ENCODE measurements around the gene RHBDL3. TPM values are rescaled to one million over a fixed set of nuclear protein-coding genes. Genes with fewer than 3 reads are reported as not detected.

RHBDL3 gene
- total RNA-seq, 1 experiment from 2014 or later = not detected

- no peak overlapping the region for H2AFZ ChIP-seq (ENCODE audit: low read length)
- H3K36me3 ChIP-seq (ENCODE audit: low read depth, low read length) = peaks cover 70% of the 10 kb centered on the region
- no peaks in the 10 kb centered on the region for H3K9me2 ChIP-seq (replicated peaks; ENCODE audit: low read length)
- H3K9me3 ChIP-seq (ENCODE audit: low read length) = no peaks in the 10 kb centered on the region
- TF ChIP-seq EZH2phosphoT487 (IDR thresholded peaks at IDR 0.05; ENCODE audit: borderline replicate concordance, low read length) = no peak
- no peak for TF ChIP-seq CTCF (conservative IDR thresholded peaks at IDR 0.05; ENCODE audit: low read depth, low read length)
- TF ChIP-seq EZH2 (IDR thresholded peaks at IDR 0.05; ENCODE audit: low read length, unreplicated experiment) = no peak
- POLR2A ChIA-PET (ENCODE audit: unreplicated experiment) = no interaction called here
- H3K9ac ChIP-seq (ENCODE audit: low read length) = no peak overlapping the region
- CTCF ChIA-PET = no interaction called here
- H3K27me3 ChIP-seq (ENCODE audit: low read length) = no peaks in the 10 kb centered on the region
- ATAC-seq = no peak
- BruUV-seq (replicated peaks) = no TSS peak
- H3K4me2 ChIP-seq (ENCODE audit: low read length) = no peak overlapping the region
- peaks cover 63% of the 10 kb centered on the region for H4K20me1 ChIP-seq (ENCODE audit: low read length)
- DNase-seq = no peak
- no peaks in the 10 kb centered on the region for H3F3A ChIP-seq (ENCODE audit: low read length, unreplicated experiment)
- peaks cover 12% of the 10 kb centered on the region; the same call in 1 of the 2 replicates for H3K4me1 ChIP-seq (ENCODE audit: insufficient read depth, low read length)
- intact Hi-C loops (cut with micrococcal nuclease) = no loop called here
- peaks cover 91% of the 10 kb centered on the region for H3K79me2 ChIP-seq (ENCODE audit: low read length)
- H3K27ac ChIP-seq (ENCODE audit: low read length) = no peak overlapping the region
- no peak overlapping the region for H3K4me3 ChIP-seq (ENCODE audit: low read length)
These were observed 90.7 kb downstream of the RHBDL3 start for GRCh38 chr17:32356378-32356743.

- Histone ChIP-seq H3K27me3 (ENCODE audit: low read length) (no peaks in the 10 kb centered on the region), H2AFZ (ENCODE audit: low read length) (no peak overlapping the region), H3K79me2 (ENCODE audit: low read length) (peaks cover 90% of the 10 kb centered on the region), H3K9me3 (ENCODE audit: low read length) (no peaks in the 10 kb centered on the region), H4K20me1 (ENCODE audit: low read length) (peaks cover 63% of the 10 kb centered on the region), H3K4me2 (ENCODE audit: low read length) (no peak overlapping the region), H3K9ac (ENCODE audit: low read length) (no peak overlapping the region), H3K4me1 (ENCODE audit: insufficient read depth, low read length) (peaks cover 12% of the 10 kb centered on the region; the same call in 1 of the 2 replicates), H3F3A (ENCODE audit: low read length, unreplicated experiment) (no peaks in the 10 kb centered on the region), H3K4me3 (ENCODE audit: low read length) (no peak overlapping the region), H3K9me2 (replicated peaks; ENCODE audit: low read length) (no peaks in the 10 kb centered on the region), H3K27ac (ENCODE audit: low read length) (no peak overlapping the region), H3K36me3 (ENCODE audit: low read depth, low read length) (peaks cover 70% of the 10 kb centered on the region)
- no peak for DNase-seq
- ATAC-seq = no peak
- ChIA-PET CTCF (no interaction called here), POLR2A (ENCODE audit: unreplicated experiment) (no interaction called here)
- TF ChIP-seq CTCF (conservative IDR thresholded peaks at IDR 0.05; ENCODE audit: low read depth, low read length) (no peak), EZH2phosphoT487 (IDR thresholded peaks at IDR 0.05; ENCODE audit: borderline replicate concordance, low read length) (no peak)
- no TSS peak for BruUV-seq (replicated peaks)
- intact Hi-C loops (cut with micrococcal nuclease) = no loop called here
These were observed 91.1 kb downstream of the RHBDL3 start for GRCh38 chr17:32356750-32357149.

- Histone ChIP-seq H3K9ac (ENCODE audit: low read length) (no peak overlapping the region), H2AFZ (ENCODE audit: low read length) (no peak overlapping the region), H3K9me2 (replicated peaks; ENCODE audit: low read length) (no peaks in the 10 kb centered on the region), H3K27ac (ENCODE audit: low read length) (no peak overlapping the region), H3K27me3 (ENCODE audit: low read length) (no peaks in the 10 kb centered on the region), H3K36me3 (ENCODE audit: low read depth, low read length) (peaks cover 71% of the 10 kb centered on the region), H3K79me2 (ENCODE audit: low read length) (peaks cover 88% of the 10 kb centered on the region), H3F3A (ENCODE audit: low read length, unreplicated experiment) (no peaks in the 10 kb centered on the region), H3K4me1 (ENCODE audit: insufficient read depth, low read length) (peaks cover 9% of the 10 kb centered on the region; the same call in 1 of the 2 replicates), H3K4me2 (ENCODE audit: low read length) (no peak overlapping the region), H3K4me3 (ENCODE audit: low read length) (no peak overlapping the region), H4K20me1 (ENCODE audit: low read length) (peaks cover 60% of the 10 kb centered on the region), H3K9me3 (ENCODE audit: low read length) (no peaks in the 10 kb centered on the region)
- ATAC-seq (no peak), DNase-seq (no peak)
- no TSS peak for BruUV-seq (replicated peaks)
- ChIA-PET CTCF (no interaction called here), POLR2A (ENCODE audit: unreplicated experiment) (no interaction called here)
- TF ChIP-seq EZH2 (IDR thresholded peaks at IDR 0.05; ENCODE audit: low read length, unreplicated experiment) (no peak), CTCF (conservative IDR thresholded peaks at IDR 0.05; ENCODE audit: low read depth, low read length) (no peak), EZH2phosphoT487 (IDR thresholded peaks at IDR 0.05; ENCODE audit: borderline replicate concordance, low read length) (no peak)
- intact Hi-C loops (cut with micrococcal nuclease) = no loop called here
These were observed 92.0 kb downstream of the RHBDL3 start for GRCh38 chr17:32357615-32358014.
